ENCODE data around the gene KLF13.

The KLF13 gene

DNA sequence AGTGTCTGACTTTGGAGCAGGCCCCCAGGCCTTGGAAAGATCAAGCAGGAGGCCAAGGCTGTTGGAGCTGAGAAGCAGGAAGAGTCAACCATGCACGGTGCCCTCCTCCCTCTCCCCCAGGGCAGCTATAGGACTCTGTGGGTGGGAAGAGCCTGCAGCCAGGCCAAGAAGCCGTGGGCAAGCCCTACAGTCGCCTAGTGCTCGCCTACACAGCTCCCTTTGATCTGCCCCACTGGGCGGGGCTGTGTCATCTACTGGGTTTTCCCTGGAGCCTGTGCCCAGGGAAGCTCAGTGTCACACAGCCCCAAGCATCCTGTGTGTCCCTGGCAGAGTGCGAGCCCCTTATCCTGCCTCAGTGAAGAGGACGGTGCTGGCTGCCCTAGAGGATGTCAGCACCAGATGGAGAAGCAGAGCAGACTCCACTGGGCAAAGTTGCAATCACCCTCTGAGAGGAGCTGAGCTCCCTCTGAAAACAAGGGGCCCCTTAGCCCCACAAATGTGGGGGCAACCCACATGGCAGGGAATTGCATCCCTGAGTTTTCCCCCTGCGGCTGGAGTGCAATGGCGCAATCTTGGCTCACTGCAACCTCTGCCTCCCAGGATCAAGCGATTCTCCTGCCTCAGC, 72.2 kb downstream of the KLF13 start:
- TF ChIP-seq, protein P1, sequence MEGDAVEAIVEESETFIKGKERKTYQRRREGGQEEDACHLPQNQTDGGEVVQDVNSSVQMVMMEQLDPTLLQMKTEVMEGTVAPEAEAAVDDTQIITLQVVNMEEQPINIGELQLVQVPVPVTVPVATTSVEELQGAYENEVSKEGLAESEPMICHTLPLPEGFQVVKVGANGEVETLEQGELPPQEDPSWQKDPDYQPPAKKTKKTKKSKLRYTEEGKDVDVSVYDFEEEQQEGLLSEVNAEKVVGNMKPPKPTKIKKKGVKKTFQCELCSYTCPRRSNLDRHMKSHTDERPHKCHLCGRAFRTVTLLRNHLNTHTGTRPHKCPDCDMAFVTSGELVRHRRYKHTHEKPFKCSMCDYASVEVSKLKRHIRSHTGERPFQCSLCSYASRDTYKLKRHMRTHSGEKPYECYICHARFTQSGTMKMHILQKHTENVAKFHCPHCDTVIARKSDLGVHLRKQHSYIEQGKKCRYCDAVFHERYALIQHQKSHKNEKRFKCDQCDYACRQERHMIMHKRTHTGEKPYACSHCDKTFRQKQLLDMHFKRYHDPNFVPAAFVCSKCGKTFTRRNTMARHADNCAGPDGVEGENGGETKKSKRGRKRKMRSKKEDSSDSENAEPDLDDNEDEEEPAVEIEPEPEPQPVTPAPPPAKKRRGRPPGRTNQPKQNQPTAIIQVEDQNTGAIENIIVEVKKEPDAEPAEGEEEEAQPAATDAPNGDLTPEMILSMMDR (IDR thresholded peaks at IDR 0.05; ENCODE audit: low read length), result no peak
- no peak for TF ChIP-seq EZH2 (IDR thresholded peaks at IDR 0.05; ENCODE audit: borderline replicate concordance, low read length)
- H3K36me3 ChIP-seq (ENCODE audit: insufficient read depth, low read length), result no peaks in the 10 kb centered on the region; the same call in 1 of the 2 replicates
- no peaks in the 10 kb centered on the region for H3K79me2 ChIP-seq (ENCODE audit: insufficient read depth, low read length)
- no peak overlapping the region for H2AFZ ChIP-seq (ENCODE audit: low read length)
- H3F3A ChIP-seq (ENCODE audit: insufficient read depth, low read length), result no peaks in the 10 kb centered on the region
- H3K4me2 ChIP-seq (ENCODE audit: low read length), result no peak overlapping the region
- no peaks in the 10 kb centered on the region for H3K27me3 ChIP-seq (ENCODE audit: insufficient read depth, low read length)
- no peaks in the 10 kb centered on the region for H3K9me2 ChIP-seq (ENCODE audit: low read depth, low read length)
- no peaks in the 10 kb centered on the region for H4K20me1 ChIP-seq (ENCODE audit: insufficient read depth, low read length)
- no peak overlapping the region for H3K27ac ChIP-seq (ENCODE audit: low read depth, low read length, poor library complexity, severe bottlenecking)
- peaks cover 6% of the 10 kb centered on the region for H3K4me1 ChIP-seq (ENCODE audit: insufficient read depth, low read length, severe bottlenecking)
- no peak overlapping the region for H3K4me3 ChIP-seq (ENCODE audit: low read depth, low read length, poor library complexity, severe bottlenecking)
- H3K9me3 ChIP-seq (ENCODE audit: low read length), result no peaks in the 10 kb centered on the region
- H3K9ac ChIP-seq (ENCODE audit: low read length), result no peak overlapping the region

- Histone ChIP-seq H2AFZ (ENCODE audit: low read length) (no peak overlapping the region), H3K4me1 (ENCODE audit: insufficient read depth, low read length, severe bottlenecking) (peaks cover 5% of the 10 kb centered on the region), H3K4me3 (ENCODE audit: low read depth, low read length, poor library complexity, severe bottlenecking) (no peak overlapping the region), H3K9ac (ENCODE audit: low read length) (no peak overlapping the region), H4K20me1 (ENCODE audit: insufficient read depth, low read length) (no peaks in the 10 kb centered on the region), H3K27me3 (ENCODE audit: insufficient read depth, low read length) (no peaks in the 10 kb centered on the region), H3F3A (ENCODE audit: insufficient read depth, low read length) (no peaks in the 10 kb centered on the region), H3K79me2 (ENCODE audit: insufficient read depth, low read length) (no peaks in the 10 kb centered on the region), H3K9me3 (ENCODE audit: low read length) (no peaks in the 10 kb centered on the region), H3K36me3 (ENCODE audit: insufficient read depth, low read length) (no peaks in the 10 kb centered on the region; the same call in 1 of the 2 replicates), H3K27ac (ENCODE audit: low read depth, low read length, poor library complexity, severe bottlenecking) (no peak overlapping the region), H3K4me2 (ENCODE audit: low read length) (no peak overlapping the region), H3K9me2 (ENCODE audit: low read depth, low read length) (no peaks in the 10 kb centered on the region)
- no peak for TF ChIP-seq EZH2 (IDR thresholded peaks at IDR 0.05; ENCODE audit: borderline replicate concordance, low read length)
- TF ChIP-seq, protein P1 (IDR thresholded peaks at IDR 0.05; ENCODE audit: low read length), result no peak
Measured at GRCh38 chr15:31399544-31400171, 73.0 kb downstream of the KLF13 start.

- Histone ChIP-seq H3K4me2 (ENCODE audit: low read length) (no peak overlapping the region), H3K27me3 (ENCODE audit: insufficient read depth, low read length) (no peaks in the 10 kb centered on the region), H3K79me2 (ENCODE audit: insufficient read depth, low read length) (no peaks in the 10 kb centered on the region), H3K27ac (ENCODE audit: low read depth, low read length, poor library complexity, severe bottlenecking) (no peak overlapping the region), H3K4me1 (ENCODE audit: insufficient read depth, low read length, severe bottlenecking) (peaks cover 7% of the 10 kb centered on the region), H3K9ac (ENCODE audit: low read length) (no peak overlapping the region), H4K20me1 (ENCODE audit: insufficient read depth, low read length) (no peaks in the 10 kb centered on the region), H3K36me3 (ENCODE audit: insufficient read depth, low read length) (no peaks in the 10 kb centered on the region; the same call in 1 of the 2 replicates), H3K9me3 (ENCODE audit: low read length) (no peaks in the 10 kb centered on the region), H3F3A (ENCODE audit: insufficient read depth, low read length) (no peaks in the 10 kb centered on the region), H3K4me3 (ENCODE audit: low read depth, low read length, poor library complexity, severe bottlenecking) (no peak overlapping the region), H2AFZ (ENCODE audit: low read length) (no peak overlapping the region), H3K9me2 (ENCODE audit: low read depth, low read length) (no peaks in the 10 kb centered on the region)
- TF ChIP-seq EZH2 (IDR thresholded peaks at IDR 0.05; ENCODE audit: borderline replicate concordance, low read length), result no peak
- TF ChIP-seq, protein P1 (IDR thresholded peaks at IDR 0.05; ENCODE audit: low read length), result no peak
Measured at GRCh38 chr15:31400222-31400927, 73.7 kb downstream of the KLF13 start.

Measured in OCI-LY1 (cell line).